Non-pigmented ciliary epithelial cell (primary cell): ENCODE results near the gene PAPPA.

ENCODE experiments used
- DNase-seq: peaks from one replicate; pipeline ENCODE4 v3.0.0-alpha.2; 2010; ENCODE audit warnings: low read depth

The PAPPA gene

DNA sequence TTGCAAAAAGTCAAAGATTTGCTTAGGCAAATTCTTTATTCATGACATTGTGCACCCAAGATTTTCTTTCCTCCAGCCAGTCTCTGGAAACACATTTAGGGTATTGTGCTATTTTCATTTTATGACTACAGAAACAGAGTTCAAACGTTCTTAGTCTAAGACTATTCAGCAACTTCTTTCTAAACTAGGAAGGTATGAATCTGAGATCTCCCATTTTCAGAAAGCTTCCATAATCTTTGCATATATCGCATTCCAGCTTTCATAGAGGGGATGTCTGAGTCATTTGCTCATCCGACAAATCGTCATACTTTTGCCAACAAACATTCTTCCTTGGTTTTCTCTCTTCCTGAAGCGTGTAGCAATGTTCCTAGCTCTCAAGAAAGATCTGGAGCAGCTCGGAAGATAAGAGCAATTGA lies 1.6 kb upstream of the PAPPA start:
- DNase-seq = peak; percentile 96

DNA sequence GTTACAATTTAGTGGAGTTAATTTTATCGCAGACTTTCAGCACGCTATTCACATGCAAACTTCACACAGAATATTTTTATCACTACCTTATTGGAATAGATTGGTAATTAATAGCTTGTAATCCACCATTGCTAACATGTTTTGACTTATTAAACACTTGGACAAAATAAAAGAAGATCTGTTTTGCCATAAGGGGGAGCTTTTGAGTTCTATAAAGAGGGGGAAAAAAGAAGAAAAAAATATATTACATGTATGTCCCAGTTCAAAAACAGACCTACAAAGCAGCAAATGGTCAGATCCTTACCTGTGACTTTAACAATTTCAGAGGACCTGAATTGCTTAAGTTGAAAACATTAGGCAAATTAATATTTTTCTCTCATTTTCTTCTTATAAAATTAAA lies 1.2 kb upstream of the PAPPA start:
- no peak for DNase-seq

DNA sequence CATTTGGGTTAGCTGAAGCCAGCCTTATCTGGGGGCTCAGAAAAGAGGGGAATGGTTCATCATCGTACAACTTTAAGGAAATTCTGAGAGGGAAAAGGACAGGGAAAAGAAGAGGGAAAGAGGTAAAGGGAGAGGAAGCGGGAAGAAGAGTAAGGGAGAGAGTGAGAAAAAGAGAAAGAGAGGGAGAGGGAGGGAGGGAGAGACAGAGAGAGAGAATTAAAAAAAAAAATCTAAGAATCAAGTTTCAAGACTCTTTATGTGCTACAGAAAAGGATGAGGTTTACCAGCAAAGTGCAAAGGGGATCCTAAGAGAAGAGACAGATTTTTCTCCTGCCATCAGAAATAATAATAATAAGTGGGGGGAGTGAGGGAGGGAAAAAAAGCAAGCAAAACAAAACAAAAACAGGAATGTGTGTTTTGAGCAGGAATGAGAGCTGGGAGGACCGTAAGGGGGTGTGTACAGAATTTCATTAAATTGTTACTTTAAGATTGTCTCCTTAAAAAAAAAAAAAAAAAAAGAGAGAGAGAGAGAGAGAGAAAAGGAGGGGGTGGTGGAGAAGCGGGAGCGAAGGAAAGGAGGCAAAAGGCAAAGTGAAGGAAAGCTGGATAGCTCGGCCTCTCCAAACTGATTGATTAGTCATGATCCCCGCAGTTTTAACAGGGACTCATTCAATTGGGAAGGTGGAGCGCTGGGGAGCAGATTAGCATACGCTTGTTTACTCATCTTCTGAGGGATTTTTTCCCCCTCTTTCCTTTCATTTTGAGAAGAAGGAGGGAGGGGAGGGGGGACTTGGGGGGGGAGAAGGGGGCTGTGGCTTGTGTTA lies 438 bp upstream of the PAPPA start:
- DNase-seq = no peak

DNA sequence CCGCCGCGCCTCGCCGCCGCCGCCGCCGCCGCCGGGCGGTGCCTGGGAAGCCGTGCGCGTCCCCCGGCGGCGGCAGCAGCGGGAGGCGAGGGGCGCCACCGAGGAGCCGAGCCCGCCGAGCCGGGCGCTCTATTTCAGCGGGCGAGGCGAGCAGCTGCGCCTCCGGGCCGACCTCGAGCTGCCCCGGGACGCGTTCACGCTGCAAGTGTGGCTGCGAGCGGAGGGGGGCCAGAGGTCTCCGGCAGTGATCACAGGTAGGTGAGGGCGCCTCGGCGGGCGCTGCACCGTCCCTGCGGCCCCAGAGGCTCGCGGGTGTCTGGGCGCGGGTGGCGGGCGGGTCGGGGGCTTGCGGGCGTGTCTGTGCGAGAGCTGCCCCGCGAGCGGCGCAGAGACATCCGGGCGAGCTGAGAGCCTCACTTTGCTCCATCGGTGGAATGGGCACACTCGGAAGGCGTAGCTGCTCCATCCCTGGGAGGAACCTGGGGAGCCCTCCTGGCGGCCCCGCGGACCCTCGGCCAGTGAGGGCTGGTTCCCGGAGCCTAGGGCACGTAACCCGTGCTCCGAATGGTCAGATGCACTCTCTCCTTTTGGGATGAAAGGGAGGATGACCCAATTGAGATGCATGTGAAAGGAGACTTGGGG lies 864 bp downstream of the PAPPA start:
- DNase-seq = no peak

DNA sequence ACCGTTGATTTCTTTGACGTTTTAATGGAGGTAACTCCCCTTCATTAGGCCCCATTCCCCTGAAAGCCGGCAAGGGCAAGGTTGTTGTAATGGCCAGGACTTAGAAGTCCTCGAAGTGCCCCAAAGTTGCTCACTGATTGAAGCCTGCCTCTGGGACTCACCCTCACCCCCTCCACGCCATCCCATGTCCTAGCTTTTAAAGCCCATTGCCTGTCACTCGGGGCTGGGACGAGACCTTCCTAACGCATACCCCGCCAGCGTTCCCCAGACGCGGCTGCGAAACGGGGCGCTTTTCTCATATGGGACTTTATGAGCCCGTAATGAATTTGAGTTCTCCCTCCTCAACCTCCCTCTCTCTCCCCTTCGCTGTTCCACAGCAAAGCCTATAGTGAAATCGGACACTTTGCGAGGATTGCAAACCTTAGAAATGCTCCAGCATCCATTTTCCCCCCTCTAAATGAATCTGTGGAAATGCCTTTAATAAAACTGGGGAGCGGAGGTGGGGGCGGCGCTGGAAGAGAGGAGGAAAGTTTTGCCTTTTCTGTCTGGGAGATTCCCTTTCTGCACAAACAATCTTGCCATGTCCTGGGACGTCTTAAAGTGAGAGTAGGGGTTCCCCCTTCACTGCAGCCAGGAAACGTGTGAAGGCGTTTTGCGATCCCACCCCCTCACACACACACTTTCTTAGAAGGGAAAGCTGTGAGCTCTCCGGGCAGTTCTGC lies 1.5 kb downstream of the PAPPA start:
- DNase-seq = no peak

DNA sequence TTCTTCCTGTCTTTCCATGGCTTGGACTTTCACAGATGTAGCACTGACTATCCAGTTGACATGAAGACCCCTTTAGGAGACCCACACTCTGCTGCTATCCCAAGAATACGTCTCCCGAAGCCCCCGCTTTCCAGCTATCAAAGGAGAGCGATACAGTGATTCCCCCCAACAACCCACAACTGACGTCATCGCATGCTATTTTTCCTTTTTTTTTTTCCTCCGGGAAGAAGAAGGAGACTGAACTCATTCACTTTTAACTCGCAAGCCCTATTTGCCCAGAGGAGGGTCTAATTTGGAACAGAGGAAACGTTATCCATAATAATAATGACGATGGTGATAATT lies 2.1 kb downstream of the PAPPA start:
- DNase-seq = no peak

DNA sequence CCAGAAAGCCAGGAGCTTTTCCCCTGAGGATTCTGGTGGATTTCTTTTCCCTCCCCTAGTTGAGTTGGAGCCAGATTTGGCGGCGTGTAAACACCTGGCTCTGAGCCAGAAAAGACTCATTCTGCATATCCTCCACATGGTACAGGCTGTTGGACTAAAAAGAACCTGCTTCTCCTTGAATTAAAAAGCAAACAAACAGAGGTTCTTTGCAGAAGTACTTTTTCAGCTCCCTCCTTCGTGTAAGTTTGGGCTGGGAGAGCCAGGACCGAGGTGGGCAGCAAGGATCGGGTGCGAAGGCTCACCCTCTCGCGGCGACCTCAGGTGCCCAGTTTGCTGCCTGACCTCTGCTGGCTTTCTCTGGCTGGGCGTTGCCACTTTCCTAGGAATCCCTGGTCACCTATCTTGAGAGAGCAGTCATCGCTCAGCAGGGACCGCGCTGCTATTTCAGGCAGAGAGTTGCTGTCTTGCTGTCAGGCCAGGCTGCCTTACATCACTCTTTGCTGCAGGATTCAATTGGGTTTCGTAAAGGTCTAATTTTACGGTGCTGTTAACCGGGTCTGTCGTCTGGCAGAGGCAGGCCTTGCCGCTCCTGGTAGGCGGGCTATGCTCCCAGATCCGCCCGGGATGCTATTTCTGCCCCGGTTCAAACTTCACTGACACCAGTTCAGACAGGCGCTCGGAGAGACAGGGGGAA lies 3.2 kb downstream of the PAPPA start:
- DNase-seq = no peak

DNA sequence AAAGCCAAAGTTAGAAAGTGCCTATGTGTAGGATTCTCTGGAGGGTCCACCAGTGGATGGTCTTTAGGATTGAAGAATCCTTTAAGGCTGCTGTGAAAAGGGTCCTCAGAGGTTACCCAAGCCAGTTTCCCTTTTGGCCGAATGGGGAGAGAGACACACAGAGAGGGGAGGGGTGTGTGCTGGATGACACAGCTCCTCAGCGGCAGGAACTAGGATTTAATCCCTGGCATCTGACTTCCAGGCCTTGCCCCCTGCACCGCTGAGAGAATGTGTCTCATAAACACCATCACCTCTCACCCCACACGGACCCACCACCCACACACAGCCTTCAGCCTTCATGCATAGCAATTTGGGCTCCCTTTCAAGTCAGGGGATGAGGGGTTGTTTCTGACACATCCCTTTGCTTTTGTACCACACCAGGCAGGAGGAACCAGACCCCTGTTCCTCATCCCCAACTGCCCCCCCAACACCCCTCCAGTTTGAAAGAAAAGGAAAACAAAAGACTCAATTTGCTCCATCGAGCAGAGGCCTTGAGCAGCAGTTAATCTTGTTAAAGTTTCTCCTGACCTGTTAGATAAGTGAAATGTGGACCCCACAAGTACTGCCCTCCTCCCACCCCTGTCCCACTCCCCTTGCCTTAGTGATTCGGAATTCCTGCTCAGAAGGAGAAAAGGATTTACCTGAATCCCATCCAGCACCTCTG lies 4.0 kb downstream of the PAPPA start:
- DNase-seq = no peak

DNA sequence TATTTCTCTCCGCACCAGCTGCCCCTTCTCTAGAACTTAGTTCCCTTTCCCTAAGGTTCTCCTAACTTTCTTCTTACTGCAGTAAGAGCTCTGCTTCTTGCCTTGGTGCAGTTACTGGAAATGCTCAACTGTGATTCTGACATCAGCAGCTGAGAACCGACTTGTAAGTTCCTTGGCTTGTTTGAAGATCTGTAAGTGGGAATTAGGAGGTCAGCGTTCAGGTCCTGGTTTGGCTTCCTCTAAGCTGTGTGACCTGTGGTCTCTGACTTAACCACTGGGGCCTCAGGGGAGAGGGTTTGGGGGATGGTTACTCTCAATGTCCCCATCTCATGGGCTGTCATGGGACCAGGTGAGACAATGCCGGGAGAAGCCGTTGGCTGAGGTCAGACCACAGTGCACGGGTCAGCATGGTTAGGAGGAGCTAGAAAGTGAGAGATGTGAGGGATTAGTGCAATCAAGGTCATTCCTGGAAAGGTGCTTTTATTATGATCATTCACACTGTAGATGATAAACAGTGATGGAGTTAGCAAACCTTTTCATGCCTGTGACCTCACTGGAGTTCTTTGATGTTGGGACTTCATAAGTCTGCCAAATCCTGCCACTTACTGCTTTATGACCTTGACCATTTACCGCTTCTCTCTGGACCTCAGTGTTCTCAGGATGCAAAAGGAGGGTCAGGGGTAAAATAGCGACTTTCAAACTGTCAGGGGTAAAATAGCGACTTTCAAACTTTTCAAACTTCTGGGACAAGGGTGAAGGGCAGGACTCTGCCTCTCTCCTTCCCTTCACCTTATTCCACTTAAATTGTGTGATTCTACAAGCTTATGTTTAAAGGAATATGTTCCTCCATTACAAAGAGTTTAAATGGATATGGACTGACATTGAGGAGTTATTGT lies 7.3 kb downstream of the PAPPA start:
- DNase-seq = no peak

DNA sequence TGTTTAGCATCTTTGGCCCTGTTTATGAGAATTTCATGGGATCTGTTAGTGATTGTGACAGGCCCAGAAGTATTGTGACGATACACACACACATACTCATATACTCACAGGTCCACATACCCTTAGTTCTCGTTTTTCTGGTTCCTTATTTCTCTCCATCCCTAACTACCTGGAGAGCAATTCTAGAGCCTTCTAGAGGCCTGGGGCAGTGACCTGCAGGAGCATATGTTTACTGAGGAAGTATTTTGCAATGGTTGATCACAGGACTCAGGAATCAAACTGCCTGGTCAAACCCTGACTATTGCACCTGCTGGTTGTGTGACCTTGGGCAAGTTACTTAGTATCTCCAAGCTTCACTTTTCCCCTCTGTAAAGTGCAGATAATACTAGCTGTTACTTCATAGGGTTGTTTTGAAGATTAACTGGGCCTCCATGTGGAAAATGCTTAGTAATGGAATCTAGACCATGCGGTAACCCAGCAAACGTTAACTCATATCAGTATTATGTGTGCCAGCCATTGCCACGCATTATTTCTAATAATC lies 8.7 kb downstream of the PAPPA start:
- no peak for DNase-seq

DNA sequence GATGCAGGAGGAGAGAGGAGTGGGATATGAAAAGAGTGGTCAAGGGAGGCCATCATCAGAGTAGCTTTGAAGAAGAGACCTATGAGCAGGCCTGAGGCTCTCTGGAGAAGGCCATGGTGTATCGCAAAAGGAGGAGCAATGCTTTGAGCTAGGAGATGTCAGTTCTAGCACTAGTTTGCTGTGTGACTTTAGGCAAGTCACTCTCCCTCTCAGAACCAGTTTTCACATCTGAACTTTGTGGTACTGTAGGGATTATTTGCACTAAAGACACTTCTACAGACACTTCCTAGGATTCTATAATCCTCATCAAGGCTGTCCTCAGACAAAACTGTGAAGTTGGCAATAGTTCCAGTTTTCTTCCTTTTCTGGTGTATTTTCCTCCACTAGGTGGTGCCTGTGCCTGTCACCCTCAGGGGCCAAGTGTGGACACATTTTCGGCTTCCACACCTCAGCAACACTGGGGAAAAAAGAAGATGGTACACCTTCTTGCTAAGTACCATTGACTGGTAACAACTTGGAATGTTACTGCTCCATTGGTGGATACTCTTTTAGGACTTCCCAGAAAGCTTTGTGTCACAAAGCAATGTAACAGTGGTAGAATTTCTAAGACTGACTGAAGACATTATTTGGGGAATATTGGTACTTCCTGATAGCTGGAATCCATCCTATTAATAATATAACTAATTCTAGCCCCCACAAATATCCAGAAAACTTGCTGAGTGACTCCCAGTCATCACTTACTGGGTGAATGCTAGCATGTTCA lies 9.9 kb downstream of the PAPPA start:
- DNase-seq = no peak

DNA sequence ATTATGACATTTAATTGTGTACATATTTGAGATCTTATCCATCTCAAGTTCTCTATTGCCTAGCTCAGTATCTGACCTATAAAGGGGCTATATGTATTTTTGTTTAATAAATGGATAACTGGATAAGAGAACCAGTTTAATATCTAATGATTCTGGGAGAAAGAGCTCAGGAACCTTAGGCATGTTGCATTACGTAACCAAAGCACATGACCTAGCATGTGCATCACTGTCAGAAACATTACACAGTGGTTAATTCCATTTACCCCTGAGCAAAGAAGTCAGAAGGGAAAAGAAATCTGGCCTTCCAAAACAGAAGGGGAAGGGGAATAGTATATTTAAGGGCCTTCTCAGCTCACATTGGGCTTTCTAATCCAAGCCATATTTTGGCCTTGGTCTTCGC lies 12.3 kb downstream of the PAPPA start:
- DNase-seq = no peak

DNA sequence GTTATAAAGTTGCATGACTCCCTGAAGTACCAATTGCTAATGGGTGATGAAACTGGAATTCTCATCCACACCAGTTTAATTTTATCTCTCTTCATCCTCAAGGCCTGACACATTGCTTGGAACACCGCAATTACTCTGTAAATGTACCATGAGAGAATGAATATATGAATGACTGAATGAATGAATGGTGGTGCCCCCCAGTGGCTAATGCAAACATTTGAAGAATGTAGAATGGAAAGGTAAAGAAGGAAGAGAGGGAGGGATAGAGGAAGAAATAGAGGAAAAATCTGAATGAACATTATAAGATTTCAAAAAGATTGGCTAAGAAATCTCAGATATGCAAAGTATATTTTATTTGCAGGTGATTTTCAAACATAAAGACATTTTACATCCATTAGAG lies 13.1 kb downstream of the PAPPA start:
- DNase-seq = no peak

DNA sequence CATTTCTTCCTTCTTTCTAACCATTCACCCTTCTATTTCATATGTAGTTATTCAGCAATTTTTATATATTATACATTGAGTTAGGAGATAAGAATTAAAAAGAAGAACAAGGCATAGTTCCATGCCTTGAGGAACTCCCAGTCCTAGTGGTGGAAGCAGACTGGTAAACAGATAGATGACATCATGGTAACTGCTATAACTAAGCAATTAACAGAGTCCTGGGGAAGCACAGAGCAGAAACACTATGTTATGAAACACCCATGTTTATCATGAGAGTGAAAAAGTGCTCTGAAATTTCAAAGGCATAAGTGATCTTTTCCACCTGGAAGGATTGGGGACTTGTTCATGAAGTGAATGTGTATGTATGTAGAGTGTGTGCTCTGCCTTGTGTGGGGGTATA lies 14.6 kb downstream of the PAPPA start:
- no peak for DNase-seq

DNA sequence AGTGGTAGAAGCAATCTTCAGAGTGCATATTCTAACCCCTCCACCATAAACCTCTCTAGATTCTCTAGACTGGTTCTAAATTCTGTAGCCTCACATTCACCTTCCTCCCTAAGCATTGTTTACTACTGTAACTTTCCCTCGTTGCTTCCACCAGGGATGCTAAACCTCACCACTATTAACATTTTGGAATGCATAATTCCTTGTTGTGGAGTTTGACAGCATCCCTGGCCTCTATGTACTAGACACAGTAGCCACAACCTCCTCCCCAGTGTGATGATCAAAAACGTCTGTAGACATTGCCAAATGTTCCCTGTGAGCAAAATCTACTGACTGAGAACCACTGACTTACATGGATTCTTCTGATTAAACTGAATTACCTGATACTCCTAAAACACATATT lies 18.6 kb downstream of the PAPPA start:
- DNase-seq = no peak

DNA sequence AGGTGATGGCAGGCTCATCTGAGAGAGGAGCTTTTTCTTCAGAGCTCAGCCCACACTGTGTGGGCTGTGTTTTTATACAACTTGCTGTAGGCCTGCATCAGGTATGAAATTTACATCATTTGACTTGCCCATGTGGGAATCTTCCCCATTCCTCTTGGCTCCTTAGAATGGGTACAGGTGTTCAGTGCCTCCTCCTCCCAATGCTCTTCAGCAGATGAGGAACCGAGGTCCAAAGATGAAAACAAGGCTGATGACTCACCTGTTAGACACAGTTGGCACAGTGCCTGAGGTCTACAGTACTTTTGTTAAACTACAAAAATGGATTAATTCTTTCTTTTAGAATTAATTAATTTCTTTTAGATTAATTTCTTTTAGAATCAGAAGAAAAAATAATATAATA lies 20.8 kb downstream of the PAPPA start:
- DNase-seq = no peak

DNA sequence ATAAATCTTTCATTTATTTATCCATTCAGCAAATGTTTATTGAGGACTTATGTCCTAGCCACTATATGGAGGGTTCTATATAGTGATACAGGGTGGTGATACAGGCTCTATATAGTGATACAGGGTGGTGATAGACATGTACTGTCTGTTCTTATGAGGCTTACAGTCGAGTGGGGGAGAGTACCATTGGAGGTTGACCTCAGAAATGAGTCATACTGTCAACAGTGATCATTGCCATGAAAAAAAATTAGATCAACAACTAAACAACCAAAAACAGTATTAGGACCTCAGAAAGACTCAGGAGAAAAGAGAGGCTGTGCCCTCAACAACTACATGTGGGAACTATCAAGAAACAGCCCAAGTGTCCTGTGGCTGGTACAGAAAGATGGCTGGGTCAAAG lies 22.0 kb downstream of the PAPPA start:
- no peak for DNase-seq

DNA sequence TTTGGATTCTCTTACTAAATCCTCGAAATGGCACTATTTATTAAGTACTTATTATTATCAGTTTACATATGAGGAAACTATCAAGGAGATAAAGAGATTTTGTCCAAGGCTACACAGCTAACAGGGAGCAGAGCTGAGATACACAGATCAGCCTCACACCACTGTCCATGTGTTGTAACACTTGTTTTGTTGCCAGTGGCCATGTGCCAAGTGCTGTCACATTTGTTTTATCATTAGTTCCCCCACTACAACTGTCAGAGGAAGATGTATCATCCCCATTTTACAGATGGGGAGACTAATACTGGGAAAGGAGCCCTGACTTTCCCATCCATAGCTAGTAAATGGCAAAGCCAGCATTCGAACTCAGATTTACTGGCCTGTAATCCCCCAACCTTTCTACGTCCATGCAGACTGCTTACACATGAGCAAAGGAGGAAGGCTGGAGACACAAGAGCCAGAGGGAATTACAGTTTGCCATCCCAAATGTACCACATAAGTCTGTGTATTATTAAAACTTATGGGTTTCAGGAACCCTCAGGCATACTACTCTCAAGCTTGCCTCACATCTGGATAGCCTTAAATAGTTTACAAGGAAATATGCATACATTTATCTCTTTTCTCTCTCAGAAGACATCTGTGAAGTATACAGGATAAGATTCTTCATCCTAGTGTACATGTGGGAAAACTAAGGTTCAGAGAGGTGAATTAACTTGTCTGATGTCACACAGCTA lies 25.1 kb downstream of the PAPPA start:
- DNase-seq = no peak

DNA sequence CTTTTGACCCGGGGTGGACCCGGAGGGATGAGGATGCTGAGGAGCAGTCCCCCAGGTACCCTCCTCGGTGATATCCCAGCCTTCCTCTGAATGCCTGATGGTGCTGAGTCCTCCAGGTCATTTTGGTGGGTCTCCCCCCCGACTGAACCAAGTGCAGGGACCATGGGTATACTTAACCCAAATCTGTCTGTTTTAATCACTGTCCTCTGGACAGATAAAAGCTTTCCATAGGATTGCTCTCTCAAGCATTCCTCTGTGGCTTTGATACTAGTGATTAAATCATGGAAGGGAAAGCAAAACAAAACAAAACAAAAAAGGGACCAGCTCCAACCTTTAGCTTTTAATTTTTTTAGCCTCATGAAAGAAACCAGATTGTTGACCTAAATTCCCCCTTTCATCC lies 26.0 kb downstream of the PAPPA start:
- DNase-seq = no peak
